ENCODE measurements around the gene DENND6A. TPM values are rescaled to one million over a fixed set of nuclear protein-coding genes. Genes with fewer than 3 reads are reported as not detected.
A peak's percentile ranks its signal among the peaks of the same experiment; 100 is the strongest.

The DENND6A gene
- total and polyA plus RNA-seq, 2 of the 13 experiments (the other 11 are each of a cell fraction or from before 2014, with no cell fraction given), result 9.4 to 11.1 TPM

- 0 out of 2 replicates have a peak, but pooled peaks have one; percentile 24 for TF ChIP-seq MEIS1 (CRISPR knock-in tag; IDR thresholded peaks at IDR 0.05; ENCODE audit: borderline replicate concordance)
- no peak; the same call in none of the 2 replicates for TF ChIP-seq ZNF230 (CRISPR knock-in tag; IDR thresholded peaks at IDR 0.05)
- no peak for TF ChIP-seq ZNF672 (CRISPR knock-in tag; IDR thresholded peaks at IDR 0.05)
- no peak for TF ChIP-seq ELK4 (CRISPR knock-in tag; IDR thresholded peaks at IDR 0.05; ENCODE audit: borderline replicate concordance)
- no peak for TF ChIP-seq ADNP (CRISPR knock-in tag; IDR thresholded peaks at IDR 0.05)
- peak; percentile 77; the same call in 1 of the 2 replicates for TF ChIP-seq CBFB (CRISPR knock-in tag; IDR thresholded peaks at IDR 0.05)
- peak; percentile 100 for TF ChIP-seq ZFY (CRISPR knock-in tag; IDR thresholded peaks at IDR 0.05)
- peak; percentile 86 for TF ChIP-seq PHF21A (CRISPR knock-in tag; IDR thresholded peaks at IDR 0.05)
- no peak for TF ChIP-seq EHMT2 (IDR thresholded peaks at IDR 0.05; ENCODE audit: borderline replicate concordance, low read depth, low read length)
- peak; percentile 94; the same call in 1 of the 2 replicates for TF ChIP-seq IRX3 (CRISPR knock-in tag; IDR thresholded peaks at IDR 0.05; ENCODE audit: borderline replicate concordance, low read depth)
- peak; percentile 69; the same call in 1 of the 2 replicates for TF ChIP-seq ZNF790 (CRISPR knock-in tag; IDR thresholded peaks at IDR 0.05; ENCODE audit: borderline replicate concordance)
- no peak for TF ChIP-seq CCAR2 (optimal IDR thresholded peaks at IDR 0.05; ENCODE audit: low read depth, low read length)
- no peak for TF ChIP-seq SRSF4 (IDR thresholded peaks at IDR 0.05; ENCODE audit: low read depth, low read length, poor library complexity, severe bottlenecking)
- peak; percentile 44; the same call in 1 of the 2 replicates for TF ChIP-seq MYNN (CRISPR knock-in tag; IDR thresholded peaks at IDR 0.05; ENCODE audit: low read depth)
- TF ChIP-seq ZBTB7B (CRISPR knock-in tag; IDR thresholded peaks at IDR 0.05), result peak; percentile 99
- TF ChIP-seq KMT2B (CRISPR knock-in tag; IDR thresholded peaks at IDR 0.05), result 0 out of 2 replicates have a peak, but pooled peaks have one; percentile 58
- TF ChIP-seq SMAD1 (CRISPR knock-in tag; IDR thresholded peaks at IDR 0.05; ENCODE audit: borderline replicate concordance, low read depth), result peak; percentile 80
- peak; percentile 98; the same call in 1 of the 2 replicates for TF ChIP-seq BCL3 (CRISPR knock-in tag; IDR thresholded peaks at IDR 0.05)
- peak; percentile 51; the same call in 1 of the 2 replicates for TF ChIP-seq FOXO1 (CRISPR knock-in tag; IDR thresholded peaks at IDR 0.05)
- TF ChIP-seq ZNF3 (CRISPR knock-in tag; IDR thresholded peaks at IDR 0.05), result no peak
- no peak for TF ChIP-seq ZMAT5 (CRISPR knock-in tag; IDR thresholded peaks at IDR 0.05; ENCODE audit: borderline replicate concordance, low read depth)
- TF ChIP-seq ZNF83 (CRISPR knock-in tag; IDR thresholded peaks at IDR 0.05; ENCODE audit: borderline replicate concordance), result no peak; the same call in 1 of the 2 replicates
- TF ChIP-seq E2F2 (CRISPR knock-in tag; IDR thresholded peaks at IDR 0.05; ENCODE audit: borderline replicate concordance), result peak; percentile 73; the same call in 1 of the 2 replicates
- no peak for TF ChIP-seq HOMEZ (CRISPR knock-in tag; IDR thresholded peaks at IDR 0.05; ENCODE audit: low read depth)
Observed at GRCh38 chr3:57692396-57693147, at the start of gene DENND6A (continued).
